Stimulated activated CD8-positive, alpha-beta memory T cell treated with anti-CD3 and anti-CD28 coated beads, Interleukin-7, amount 100 ng/mL, for 4 hours (primary cell): ENCODE measurements around the gene CAD.

ENCODE experiments used
- DNase-seq, 2 donors: peaks; one replicate each; pipeline ENCODE4 v3.0.0-alpha.2; 2020; ENCODE audit warnings: low read depth in 2 of 2

CAD gene

DNA sequence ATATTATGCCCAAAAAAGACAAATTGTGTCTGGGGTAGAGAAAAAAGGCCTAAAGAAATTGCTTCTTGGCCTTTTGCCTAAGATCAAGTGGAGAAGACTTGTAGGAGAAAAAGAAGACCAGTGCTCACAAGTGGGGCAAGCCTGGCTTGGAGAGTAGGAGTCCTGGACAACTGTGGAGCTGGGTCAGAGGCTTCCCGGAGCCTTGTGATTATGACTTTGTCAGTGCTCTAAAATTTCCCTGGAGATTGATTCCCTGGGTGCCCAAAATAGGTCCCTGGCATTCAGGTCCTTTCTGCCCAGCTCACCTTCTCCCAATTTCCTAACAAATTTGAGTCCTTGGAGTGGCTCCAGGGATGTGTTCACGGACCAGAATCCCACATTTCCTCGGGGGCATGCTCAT, 64.3 kb downstream of the CAD start:
- DNase-seq: no peak

DNA sequence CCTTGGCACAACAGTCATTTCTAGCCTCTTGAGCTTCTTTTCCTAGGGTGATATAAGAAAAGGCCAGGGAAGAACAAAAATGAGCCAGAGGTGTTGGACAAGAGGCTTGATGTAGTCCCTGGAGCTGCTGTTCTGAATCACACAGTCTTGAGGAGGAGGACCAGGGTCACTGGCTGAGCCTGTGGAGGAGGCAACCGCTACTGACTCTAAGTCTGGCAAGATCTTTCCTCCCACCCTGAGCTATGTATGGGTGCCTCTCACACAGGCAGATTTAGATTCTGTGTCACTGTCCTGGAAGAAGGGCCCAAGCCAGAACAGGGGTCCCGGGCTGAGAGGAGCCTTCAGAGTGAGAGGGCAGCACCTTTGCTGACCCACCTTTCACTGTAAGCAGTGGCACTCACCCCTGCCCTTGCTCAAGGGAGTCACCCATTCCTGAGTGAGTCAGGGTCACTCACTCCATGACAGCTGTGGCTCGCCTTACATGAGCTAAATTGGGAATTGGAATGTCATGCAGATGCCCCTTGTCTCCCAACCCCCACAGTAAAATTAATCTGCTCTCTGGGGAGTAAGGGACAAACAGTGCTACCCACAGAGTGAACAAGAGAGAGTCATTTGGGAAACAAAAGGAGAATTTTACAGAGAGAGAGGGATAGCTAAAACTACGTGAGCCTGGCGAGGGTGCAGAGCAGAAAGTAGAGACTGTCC, 64.8 kb downstream of the CAD start, which contains the start of gene TRIM54:
TSS of gene TRIM54 (plus strand) at position 575 of the 705 bp plus-strand sequence. CDS start 303 bp downstream, outside the sequence.
- DNase-seq: no peak

DNA sequence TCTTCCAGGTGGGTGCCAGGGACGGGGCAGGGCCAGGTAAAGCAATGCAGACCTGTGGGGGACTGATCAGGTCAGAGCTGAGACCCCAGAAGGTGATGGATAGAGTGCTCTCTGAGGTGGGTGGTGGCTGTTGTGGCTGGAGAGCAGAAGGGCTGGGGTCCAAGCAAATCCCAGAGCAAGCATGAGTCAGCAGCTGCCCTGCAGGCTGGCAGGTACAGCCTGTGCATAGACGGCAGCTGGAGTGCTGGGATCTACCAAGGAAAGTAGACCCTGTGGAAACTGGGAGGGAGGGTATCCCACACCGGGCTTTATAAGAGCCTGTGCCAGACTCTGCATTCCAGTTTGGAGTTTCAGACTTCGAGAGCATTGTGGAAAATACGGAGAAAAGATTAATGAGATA, 65.7 kb downstream of the CAD start:
- DNase-seq: no peak

DNA sequence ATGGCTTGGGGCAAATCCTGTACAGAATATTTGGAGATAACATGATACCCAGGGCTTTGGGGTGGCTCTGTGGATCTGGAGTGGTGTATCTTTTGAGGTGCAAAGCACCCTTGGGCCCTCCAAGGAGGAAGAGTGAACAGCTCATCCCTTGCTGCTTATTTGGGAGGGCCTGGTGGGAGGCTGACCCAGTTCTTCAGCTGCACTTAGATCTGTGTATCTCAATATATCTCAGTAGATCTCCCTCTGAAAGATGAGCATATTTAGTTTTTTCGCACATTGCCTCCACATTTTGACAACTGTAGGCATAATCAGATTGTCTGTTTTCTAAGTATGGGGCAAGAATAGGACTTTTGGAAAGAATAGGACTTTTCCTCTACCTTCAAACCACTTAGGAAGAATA, 67.8 kb downstream of the CAD start:
- DNase-seq: no peak

DNA sequence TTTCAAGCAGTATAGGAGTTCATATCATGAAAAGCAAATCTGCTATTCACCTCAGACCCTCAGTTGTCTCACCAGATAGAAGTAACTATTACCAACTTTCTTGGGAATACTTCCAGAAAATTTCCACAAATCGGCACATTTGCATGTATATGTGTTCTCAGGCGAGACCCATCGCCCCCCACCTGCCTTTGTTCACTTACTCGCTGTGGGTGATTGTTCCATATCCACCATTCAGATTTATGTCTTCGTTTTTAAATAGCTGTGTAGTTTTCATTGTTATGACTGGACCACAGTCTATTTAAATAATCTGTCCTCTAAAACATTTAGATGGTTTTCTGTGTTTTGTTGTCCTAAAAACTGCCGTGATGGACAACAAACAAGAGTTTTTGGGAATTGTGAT, 68.3 kb downstream of the CAD start:
- DNase-seq: no peak

DNA sequence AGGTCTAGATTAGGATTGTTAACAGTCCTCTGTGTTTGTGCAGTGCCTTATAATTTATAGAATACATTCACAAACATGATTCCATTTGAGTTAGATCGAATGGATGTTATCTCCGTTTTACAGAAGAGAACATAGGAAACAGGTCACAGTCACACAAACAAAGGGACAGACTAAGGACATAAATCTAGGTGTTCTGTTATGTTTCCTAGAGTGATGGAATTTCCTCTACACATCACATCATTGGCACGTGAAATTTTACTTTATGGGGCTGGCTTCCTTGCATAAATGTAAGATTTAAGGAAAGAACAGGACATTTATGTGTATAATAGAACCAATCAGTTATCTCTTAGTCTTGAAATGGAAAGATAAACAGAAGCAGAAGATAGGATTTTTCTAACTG, 71.4 kb downstream of the CAD start:
- no peak for DNase-seq

DNA sequence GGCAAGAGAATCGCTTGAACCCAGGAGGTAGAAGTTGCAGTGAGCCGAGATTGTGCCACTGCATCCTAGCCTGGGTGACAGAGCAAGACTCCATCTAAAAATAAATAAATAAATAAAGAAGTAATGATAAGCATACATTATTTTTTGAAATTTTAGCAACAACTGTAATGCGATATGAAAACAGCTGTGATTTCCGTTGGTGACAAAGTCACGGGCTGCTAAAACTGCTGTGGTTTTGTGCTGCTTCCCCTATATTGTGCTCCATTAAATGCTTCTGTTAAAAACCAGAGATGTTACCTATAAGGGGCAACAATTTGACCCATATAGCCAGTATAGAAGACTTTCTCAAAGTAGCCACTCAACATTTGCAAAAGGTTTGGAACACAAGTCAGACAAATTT, 73.4 kb downstream of the CAD start:
- no peak for DNase-seq

DNA sequence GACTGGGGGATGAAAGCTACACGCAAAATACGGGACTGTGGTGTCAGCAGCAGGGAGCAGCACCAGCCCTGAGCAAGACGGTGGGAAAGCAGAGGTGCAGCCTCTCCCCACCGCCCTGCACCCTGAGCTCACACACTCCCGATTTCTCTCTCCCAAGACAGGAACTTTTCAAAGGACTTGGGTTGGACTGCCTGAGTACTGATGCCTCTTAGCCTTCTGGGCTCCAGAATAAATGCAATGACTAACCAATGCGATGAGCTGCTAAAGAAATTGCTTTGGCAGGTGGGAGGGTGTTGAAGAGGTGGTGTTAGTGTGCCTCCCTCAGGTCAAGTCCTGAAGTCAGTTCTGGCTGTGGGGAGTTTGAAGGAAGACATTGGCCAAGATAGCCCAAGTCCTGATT, 74.7 kb downstream of the CAD start:
- no peak for DNase-seq
